MM.1S (cell line): ENCODE measurements around the gene PDE1C.

Experiments
- DNase-seq: peaks from one replicate; pipeline ENCODE4 v3.0.0-alpha.2; 2015
- H2AFZ ChIP-seq: fragments of 300-600 bp; sonication (generic); 2 replicates; pipeline ENCODE4 v1.6.0; 2016; ENCODE audit warnings: antibody characterized with exemption, low read length
- H3F3A ChIP-seq: fragments of 300-600 bp; sonication (generic); 2 replicates; pipeline ENCODE4 v1.6.1; 2016; ENCODE audit warnings: mild to moderate bottlenecking, antibody characterized with exemption, low read length, moderate library complexity, mixed read lengths; ENCODE audit not compliant: insufficient read depth
- H3K27ac ChIP-seq: fragments of 300-600 bp; sonication (generic); 2 replicates; pipeline ENCODE4 v1.5.1; 2016; ENCODE audit warnings: mild to moderate bottlenecking, low read length
- H3K27me3 ChIP-seq: fragments of 300-600 bp; sonication (generic); replicated peaks from 2 replicates; pipeline ENCODE4 v1.6.0; 2016; ENCODE audit warnings: low read length; ENCODE audit not compliant: insufficient read depth
- H3K36me3 ChIP-seq: fragments of 300-600 bp; sonication (generic); replicated peaks from 2 replicates; pipeline ENCODE4 v1.6.1; 2016; ENCODE audit warnings: mild to moderate bottlenecking, low read length, mixed read lengths; ENCODE audit not compliant: insufficient read depth
- H3K4me1 ChIP-seq: fragments of 300-600 bp; sonication (generic); 2 replicates; pipeline ENCODE4 v1.6.1; 2016; ENCODE audit warnings: low read length, mixed read lengths
- H3K4me2 ChIP-seq: fragments of 300-600 bp; sonication (generic); 2 replicates; pipeline ENCODE4 v1.6.0; 2016; ENCODE audit warnings: low read depth, low read length
- H3K4me3 ChIP-seq: fragments of 300-600 bp; sonication (generic); 2 replicates; pipeline ENCODE4 v1.5.1; 2016; ENCODE audit warnings: low read length, mixed read lengths
- H3K79me2 ChIP-seq: fragments of 300-600 bp; sonication (generic); 2 replicates; pipeline ENCODE4 v1.6.1; 2016; ENCODE audit warnings: mixed run types, low read length, mixed read lengths
- H3K9ac ChIP-seq: fragments of 300-600 bp; sonication (generic); 2 replicates; pipeline ENCODE4 v1.6.1; 2016; ENCODE audit warnings: low read length, mixed read lengths
- H3K9me2 ChIP-seq: fragments of 300-600 bp; sonication (generic); replicated peaks from 2 replicates; pipeline ENCODE4 v1.6.1; 2016; ENCODE audit warnings: mild to moderate bottlenecking, low read length, mixed read lengths; ENCODE audit not compliant: insufficient read depth
- H3K9me3 ChIP-seq: fragments of 300-600 bp; sonication (generic); replicated peaks from 2 replicates; pipeline ENCODE4 v1.6.1; 2016; ENCODE audit warnings: mild to moderate bottlenecking, low read length, mixed read lengths; ENCODE audit not compliant: insufficient read depth
- H4K20me1 ChIP-seq: fragments of 300-600 bp; sonication (generic); 2 replicates; pipeline ENCODE4 v1.6.1; 2016; ENCODE audit warnings: mild to moderate bottlenecking, low read length, moderate library complexity, mixed read lengths; ENCODE audit not compliant: insufficient read depth
- EZH2 ChIP-seq: fragments of 300-600 bp; sonication (generic); optimal IDR thresholded peaks from 2 replicates; pipeline ENCODE3; 2017; ENCODE audit warnings: low read depth, mild to moderate bottlenecking, antibody characterized with exemption, low read length, mixed read lengths
- EZH2phosphoT487 ChIP-seq: fragments of 300-600 bp; sonication (generic); IDR thresholded peaks from 2 replicates; pipeline ENCODE4 v1.6.1; 2018; ENCODE audit warnings: antibody characterized with exemption, low read length
- TF ChIP-seq, protein P1 (sequence below): fragments of 300-600 bp; sonication (generic); IDR thresholded peaks from 2 replicates; pipeline ENCODE4 v1.5.1; 2016; ENCODE audit warnings: antibody characterized with exemption, low read length, mixed read lengths

PDE1C gene

DNA sequence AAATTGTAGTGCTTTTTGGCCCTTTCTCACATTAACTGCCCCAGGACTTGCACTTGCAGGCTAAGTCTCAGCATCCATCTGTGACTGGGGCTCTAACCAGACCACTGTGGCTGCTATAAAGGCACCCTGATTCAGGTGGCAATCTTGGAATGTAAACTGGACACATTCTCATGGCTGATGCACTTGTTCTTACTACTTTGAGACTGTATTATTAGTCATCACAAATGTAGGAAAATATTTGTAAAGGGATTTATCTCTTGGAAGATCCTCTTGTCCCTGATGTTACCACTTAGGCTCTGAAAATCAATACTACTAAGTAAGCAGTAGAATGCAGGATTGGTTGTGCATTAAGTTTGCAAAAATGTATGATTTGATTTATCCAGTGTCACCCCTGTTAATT lies 25.0 kb downstream of the PDE1C start:
- Histone ChIP-seq H3K4me3 (no peak overlapping the region), H3K27ac (no peak overlapping the region), H3K9me2 (no peaks in the 10 kb centered on the region), H3K9me3 (no peaks in the 10 kb centered on the region), H2AFZ (no peak overlapping the region), H4K20me1 (no peaks in the 10 kb centered on the region), H3K27me3 (no peaks in the 10 kb centered on the region), H3K9ac (no peak overlapping the region), H3K4me1 (no peaks in the 10 kb centered on the region), H3K4me2 (no peak overlapping the region), H3F3A (no peaks in the 10 kb centered on the region), H3K36me3 (no peaks in the 10 kb centered on the region), H3K79me2 (no peaks in the 10 kb centered on the region)
- no peak for DNase-seq
- no peak for TF ChIP-seq EZH2phosphoT487
- TF ChIP-seq, protein P1, sequence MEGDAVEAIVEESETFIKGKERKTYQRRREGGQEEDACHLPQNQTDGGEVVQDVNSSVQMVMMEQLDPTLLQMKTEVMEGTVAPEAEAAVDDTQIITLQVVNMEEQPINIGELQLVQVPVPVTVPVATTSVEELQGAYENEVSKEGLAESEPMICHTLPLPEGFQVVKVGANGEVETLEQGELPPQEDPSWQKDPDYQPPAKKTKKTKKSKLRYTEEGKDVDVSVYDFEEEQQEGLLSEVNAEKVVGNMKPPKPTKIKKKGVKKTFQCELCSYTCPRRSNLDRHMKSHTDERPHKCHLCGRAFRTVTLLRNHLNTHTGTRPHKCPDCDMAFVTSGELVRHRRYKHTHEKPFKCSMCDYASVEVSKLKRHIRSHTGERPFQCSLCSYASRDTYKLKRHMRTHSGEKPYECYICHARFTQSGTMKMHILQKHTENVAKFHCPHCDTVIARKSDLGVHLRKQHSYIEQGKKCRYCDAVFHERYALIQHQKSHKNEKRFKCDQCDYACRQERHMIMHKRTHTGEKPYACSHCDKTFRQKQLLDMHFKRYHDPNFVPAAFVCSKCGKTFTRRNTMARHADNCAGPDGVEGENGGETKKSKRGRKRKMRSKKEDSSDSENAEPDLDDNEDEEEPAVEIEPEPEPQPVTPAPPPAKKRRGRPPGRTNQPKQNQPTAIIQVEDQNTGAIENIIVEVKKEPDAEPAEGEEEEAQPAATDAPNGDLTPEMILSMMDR: no peak
- TF ChIP-seq EZH2: no peak

DNA sequence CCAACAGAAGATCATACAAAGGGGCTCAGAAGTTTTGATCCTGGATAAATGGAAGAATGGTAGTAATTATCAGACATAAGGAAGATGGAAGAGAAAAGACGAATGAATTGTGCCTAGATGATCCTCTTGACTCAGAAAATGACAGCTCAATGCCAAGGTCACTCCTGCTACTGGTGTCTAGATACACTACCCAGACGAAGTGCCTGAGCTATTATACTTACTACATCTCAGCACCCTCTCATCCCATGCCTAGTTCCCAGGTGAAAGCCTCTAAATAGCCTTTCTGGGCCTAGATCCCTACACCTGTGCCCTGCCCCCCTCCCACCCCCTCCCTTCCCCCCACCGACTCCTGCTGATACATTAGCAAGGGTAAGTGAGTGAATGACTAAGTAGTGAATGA lies 25.5 kb downstream of the PDE1C start:
- no peak overlapping the region for H3K4me2 ChIP-seq
- H3K36me3 ChIP-seq: no peaks in the 10 kb centered on the region
- H3K4me1 ChIP-seq: no peaks in the 10 kb centered on the region
- H2AFZ ChIP-seq: no peak overlapping the region
- H3K27ac ChIP-seq: no peak overlapping the region
- no peak overlapping the region for H3K9ac ChIP-seq
- no peaks in the 10 kb centered on the region for H3K27me3 ChIP-seq
- no peaks in the 10 kb centered on the region for H4K20me1 ChIP-seq
- TF ChIP-seq EZH2: no peak
- TF ChIP-seq EZH2phosphoT487: no peak
- TF ChIP-seq, protein P1: no peak
- H3K4me3 ChIP-seq: no peak overlapping the region
- H3K9me2 ChIP-seq: no peaks in the 10 kb centered on the region
- H3F3A ChIP-seq: no peaks in the 10 kb centered on the region
- no peaks in the 10 kb centered on the region for H3K9me3 ChIP-seq
- H3K79me2 ChIP-seq: no peaks in the 10 kb centered on the region
- DNase-seq: no peak

DNA sequence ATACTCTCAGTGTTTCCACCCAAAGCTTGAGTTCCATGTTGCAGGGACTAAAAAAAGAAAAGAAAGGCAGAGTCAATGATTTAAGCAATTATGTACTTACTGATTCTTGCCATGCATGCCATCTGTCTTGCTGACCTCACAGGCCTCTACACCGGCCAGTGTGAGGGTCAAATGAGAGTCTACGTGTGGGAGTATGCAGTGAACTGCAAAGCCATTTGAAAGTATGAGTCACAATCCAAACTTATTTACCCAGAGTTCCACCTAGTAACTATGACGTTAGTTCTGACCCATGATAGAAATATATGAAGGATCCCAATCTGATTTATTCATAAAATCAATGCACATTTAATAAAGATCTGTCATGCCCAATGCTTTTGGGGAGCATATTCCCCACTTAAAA lies 26.5 kb downstream of the PDE1C start:
- no peaks in the 10 kb centered on the region for H3K79me2 ChIP-seq
- no peaks in the 10 kb centered on the region for H3K27me3 ChIP-seq
- DNase-seq: no peak
- no peaks in the 10 kb centered on the region for H4K20me1 ChIP-seq
- TF ChIP-seq EZH2: no peak
- TF ChIP-seq EZH2phosphoT487: no peak
- TF ChIP-seq, protein P1: no peak
- no peak overlapping the region for H3K9ac ChIP-seq
- no peaks in the 10 kb centered on the region for H3K4me1 ChIP-seq
- H3K9me2 ChIP-seq: no peaks in the 10 kb centered on the region
- H3K9me3 ChIP-seq: no peaks in the 10 kb centered on the region
- H3K27ac ChIP-seq: no peak overlapping the region
- H3K4me3 ChIP-seq: no peak overlapping the region
- H3F3A ChIP-seq: no peaks in the 10 kb centered on the region
- no peaks in the 10 kb centered on the region for H3K36me3 ChIP-seq
- no peak overlapping the region for H2AFZ ChIP-seq
- H3K4me2 ChIP-seq: no peak overlapping the region
